GM19239 (cell line): Measurements from ENCODE around the gene BPIFB2.

ENCODE experiments used
- DNase-seq: peaks from one replicate; pipeline ENCODE4 v3.0.0; 2011; ENCODE audit warnings: low spot score; ENCODE audit not compliant: insufficient read length
- FAIRE-seq: peaks from 2 replicates; lab custom pipeline; 2011; peaks lifted over from hg19 to GRCh38; lab: Jason Lieb, UNC

The BPIFB2 gene

DNA sequence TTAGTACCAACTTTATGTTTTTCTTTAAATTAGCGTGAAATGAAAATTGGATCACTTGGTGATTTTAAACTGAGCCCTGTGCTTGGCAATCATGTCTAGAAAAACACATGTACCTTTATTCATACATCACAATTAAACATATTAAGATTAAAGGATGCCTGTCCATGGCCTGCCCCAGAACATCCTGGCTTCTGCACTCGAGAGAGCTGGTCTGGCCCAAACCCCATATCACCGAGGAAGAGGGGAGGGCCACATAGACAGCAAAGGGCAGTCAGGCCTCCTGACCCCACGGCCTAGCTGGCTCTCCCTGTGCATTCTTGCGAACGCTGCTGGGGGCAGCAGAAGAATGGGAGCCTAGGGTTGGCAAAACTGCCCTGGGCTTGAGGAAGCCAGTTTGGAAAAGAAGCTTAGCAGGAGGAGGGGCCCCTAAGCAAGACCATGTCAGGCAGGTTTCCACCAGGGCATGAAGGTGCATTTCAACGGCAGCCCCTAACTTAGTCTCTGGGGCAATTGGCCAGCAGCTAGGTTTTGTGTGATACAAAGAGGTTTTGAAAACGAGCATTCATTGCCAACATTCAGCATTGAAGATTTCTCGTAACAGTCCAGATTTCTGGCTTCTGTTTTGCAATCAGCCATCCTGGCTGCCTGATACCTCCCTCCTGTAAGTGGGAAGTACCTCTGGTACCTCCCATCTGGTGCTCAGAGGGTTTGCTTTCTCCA, 54.8 kb downstream of the BPIFB2 start:
- FAIRE-seq (no peak), DNase-seq (no peak)

DNA sequence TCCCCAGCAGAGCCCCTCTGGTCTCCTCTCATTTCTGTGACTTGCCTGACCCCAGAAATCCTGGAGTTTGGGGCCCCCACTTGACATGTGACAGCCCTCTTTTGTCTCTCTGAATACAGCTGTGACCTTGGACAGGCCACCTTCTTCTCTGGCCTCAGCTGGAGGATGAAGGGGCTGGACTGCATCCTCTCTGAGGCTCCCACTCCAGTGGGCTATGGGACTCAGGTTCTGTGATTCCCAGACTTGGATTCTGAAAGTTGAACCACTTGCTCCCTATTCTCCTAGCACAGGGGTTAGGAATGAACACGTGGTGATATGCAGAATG, 55.3 kb downstream of the BPIFB2 start:
- FAIRE-seq, result no peak
- DNase-seq, result no peak

DNA sequence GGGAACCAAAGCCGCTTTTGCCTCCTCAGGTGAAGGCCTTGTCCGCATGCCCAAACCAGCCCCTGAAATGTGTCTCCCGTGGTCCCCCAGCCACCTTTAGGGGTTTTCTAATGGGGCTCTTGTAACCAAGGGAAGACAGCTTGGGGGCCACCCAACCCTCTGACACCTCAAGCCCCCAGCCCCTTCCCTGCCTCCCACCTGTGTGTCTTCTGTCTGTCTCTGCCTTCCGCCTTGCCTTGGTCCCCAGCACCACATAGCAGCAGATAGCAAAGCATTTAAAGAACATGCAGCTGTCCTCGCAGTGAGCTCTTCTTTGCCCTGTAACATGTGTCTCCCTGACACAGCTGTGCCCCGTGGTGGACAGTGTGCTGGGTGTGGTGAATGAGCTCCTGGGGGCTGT, 55.8 kb downstream of the BPIFB2 start:
- DNase-seq, result no peak
- FAIRE-seq, result no peak

DNA sequence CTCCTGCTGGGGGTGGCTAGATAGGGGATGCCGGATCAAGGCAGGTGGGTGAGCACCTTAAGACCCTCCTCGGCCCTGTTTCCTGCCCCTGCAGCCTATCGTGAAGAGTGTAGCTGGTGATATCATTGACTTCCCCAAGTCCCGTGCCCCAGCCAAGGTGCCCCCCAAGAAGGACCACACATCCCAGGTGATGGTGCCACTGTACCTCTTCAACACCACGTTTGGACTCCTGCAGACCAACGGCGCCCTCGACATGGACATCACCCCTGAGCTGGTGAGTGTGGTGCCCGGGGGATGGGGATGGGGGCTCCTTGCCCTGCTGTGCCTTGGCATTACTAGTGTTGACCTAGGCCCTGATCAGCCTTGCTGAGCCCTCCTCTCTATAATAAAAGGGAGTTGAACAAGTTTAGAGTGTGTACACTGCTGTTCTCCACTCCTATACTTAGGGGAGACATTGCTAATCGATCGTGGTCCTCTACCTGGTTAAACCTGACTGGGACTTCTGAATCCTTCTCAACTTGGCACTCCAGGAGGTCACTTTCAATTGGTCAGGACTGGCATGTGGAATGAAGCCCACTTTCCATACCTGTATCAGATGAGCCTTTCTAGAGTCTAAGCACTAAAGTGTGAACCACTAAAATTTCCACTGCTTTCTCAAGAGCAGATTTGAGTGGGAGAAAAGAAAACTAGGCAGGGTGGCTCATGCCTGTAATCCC, 57.2 kb downstream of the BPIFB2 start:
- no peak for DNase-seq
- no peak for FAIRE-seq

DNA sequence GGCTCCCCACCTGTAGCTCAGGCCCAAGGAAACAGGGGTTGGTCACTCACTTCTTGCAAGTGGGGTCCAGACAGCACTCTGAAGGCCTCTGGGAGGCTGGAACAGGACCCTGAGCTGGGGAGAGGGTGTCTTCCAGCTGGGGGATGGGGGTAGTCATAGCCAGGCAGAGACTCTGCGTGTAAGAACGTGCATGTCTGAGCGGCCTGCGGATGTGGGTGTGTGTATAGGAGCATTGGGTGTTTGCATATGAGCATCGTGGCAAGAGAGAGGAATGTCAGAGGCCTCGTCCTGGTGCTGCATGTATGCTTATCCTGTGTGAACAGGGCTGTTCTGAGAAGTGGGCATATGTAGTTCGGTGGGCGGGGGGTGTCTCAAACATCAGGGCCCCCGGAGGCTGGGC, 58.3 kb downstream of the BPIFB2 start:
- FAIRE-seq, result no peak
- no peak for DNase-seq

DNA sequence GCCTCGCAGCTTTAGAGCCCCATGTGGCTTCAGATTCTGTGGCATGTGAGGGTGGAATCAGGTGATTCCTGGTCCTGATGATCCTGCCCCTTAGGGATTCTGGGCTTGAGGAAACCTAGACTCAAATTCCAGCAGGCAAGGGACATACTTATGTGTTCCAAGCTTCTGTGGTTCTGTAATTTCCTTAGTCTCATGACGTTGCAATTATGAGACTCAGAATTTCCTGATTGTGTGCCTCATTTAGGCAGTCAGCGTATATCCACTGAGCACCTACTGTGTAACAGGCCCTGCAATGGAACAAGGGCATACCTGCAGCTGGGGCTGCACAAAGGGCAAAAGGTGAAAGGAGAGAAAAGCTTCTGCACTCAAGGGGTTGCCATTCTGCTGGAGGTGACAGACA, 60.3 kb downstream of the BPIFB2 start:
- no peak for FAIRE-seq
- no peak for DNase-seq

DNA sequence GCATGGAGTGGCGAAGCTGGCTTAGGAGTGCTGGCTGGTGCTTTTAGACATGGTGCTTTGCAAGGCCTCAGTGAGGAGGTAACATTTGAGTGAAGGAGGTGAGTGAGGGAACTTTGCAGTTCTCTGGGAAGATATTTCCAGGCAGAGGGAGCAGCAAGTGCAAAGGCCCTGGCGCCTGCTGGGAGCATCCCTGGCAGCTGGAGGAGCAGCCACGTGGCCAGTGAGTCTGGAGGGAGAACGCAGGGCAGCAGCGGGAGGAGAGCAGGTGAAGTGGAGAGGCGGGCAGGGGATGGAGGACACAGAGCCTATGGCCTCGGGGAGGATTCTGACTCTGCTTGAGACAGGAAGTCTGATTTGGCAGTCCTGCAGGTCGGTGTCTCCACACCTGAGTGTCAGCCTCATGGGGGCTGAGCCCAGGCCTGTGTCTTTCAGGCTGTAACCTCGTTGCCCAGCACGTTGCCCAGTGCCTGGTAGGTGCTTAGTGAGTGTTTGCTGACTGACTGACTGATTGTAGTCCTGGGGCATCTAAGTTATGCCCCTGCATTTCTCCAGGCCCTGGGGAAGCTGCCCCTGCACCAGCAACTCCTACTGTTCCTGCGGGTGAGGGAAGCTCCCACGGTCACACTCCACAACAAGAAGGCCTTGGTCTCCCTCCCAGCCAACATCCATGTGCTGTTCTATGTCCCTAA, 60.9 kb downstream of the BPIFB2 start:
- FAIRE-seq (no peak), DNase-seq (no peak)

DNA sequence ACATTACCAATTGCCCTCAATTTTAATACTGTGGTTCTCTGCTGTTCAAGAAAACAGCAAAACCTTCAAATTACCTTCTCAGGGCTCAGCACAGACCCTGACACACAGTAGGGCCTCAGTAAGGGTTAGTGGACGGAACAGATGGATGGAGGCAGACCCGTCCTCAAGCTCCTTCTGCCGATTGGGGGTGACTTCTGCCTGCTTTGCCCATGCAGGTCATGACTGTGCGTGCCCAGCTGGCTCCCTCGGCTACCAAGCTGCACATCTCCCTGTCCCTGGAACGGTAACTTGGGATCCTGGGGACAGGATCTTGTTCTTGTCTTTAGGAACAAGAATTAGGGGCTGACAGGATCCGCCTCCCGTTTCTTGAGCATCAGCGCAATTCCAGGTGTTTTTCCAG, 62.2 kb downstream of the BPIFB2 start:
- DNase-seq (no peak), FAIRE-seq (no peak)

DNA sequence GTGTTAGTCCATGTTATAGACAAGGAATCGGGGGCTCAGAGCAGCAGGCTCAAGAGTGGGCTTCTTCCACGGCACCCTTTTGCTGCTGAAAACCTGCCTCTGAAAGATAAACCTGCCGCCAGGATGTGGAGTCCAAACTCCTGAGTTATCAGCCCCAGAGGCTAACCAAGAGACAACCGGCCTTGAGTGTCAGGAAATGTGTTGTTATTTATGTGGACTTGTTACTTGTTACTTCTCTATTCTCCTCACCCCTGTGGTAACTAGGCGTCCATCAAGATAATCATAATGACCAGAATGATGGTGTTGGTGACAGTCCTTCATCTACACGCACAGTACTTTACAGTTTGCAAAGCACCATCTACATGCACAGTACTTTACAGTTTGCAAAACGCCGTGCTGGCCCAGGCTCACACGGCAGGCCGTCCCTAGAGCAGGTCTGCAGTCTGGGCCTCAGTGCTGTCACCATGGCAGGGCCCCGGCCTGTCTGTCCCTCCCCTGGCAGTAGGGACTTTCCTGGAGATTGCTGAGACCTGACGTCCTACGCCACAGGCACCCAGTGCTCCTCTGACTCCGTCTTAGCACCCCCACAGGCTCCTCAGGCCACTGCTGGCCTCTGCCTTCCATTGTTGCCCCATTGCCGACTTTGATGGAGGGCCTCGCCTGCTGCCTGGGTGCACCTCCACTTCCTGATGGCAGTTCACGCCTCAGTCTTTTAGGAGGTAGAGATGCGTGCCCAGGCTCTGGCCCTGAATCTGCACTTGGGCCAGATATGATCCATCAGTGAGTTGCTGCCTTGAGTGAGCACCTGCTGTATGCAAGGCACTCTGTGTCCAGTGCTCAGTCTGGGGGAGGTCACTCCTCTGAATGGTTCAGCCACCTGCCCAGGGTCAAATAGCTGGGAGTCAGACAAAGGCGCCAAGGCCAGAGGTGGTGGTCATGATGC, 62.9 kb downstream of the BPIFB2 start:
- no peak for FAIRE-seq
- no peak for DNase-seq

DNA sequence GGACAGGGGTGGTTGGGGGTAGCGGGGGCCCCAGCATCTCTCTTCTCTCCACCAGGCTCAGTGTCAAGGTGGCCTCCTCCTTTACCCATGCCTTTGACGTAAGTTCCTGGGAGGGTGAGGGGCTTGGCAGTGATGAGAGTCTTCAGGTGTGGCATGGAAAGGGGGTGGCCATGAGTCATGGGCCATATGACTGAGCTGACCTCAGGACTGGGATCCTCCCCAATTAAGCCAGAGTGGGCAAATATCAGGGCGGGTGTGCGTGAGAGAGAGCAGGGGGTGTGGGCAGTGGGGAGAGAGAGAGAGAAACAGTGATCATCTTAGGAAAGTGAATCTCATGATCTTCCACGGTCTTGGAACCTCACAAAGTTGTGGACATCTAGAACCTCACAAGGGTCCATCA, 63.7 kb downstream of the BPIFB2 start:
- FAIRE-seq, result no peak
- no peak for DNase-seq

DNA sequence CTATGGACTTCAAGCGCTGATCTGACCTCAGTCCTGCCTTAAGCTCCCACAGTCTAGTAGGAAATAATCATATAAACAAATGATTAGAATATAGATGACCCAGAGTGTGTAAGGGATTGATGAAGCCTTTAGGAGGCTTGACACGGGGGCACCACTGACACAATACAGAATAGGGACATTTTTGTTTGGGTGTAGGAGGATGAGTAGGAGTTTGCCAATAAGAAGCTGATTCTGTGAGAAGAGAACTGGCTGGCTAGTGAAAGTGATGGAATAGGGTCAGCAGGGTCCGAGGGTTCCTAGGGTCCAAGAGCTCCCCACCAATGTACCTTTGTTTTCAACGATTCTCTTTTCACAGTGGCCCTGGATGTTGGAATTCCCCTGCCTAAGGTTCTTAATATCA, 64.9 kb downstream of the BPIFB2 start:
- DNase-seq (no peak), FAIRE-seq (no peak)

DNA sequence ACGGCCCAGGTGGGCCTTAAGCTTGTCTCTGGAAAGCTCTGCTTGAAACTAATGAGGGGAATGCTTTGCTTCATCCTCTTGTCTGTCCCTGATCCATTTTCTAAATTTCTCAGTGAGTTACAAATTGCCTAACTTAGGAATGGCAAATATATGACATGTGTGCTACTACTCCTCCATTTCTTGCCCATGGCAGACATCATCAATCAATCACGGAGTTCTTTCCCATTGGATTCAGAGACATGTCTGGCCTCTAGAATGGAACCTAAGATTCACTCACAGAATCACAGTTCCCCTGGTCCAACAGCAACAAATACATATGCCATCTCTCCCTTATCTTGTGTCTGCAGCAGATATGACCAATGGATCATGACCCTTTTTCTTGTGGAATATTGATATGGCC, 65.3 kb downstream of the BPIFB2 start:
- DNase-seq (no peak), FAIRE-seq (no peak)
